ENCODE measurements around the gene TPST1.
"Not testable (repeated sequence)": the region's sequence is repeated elsewhere in the genome, so short reads cannot be mapped to it uniquely, and the experiment has no call there.

Gene TPST1

GRCh38 chr7:66204822-66205740 lies at the start of gene TPST1:
Gene TPST1, plus strand, starts transcription at chr7:66205334. Its CDS starts 35,092 bp downstream, at chr7:66240426.
- DNase-seq (ENCODE audit: low read depth), result peak; percentile 53

GRCh38 chr7:66156035-66156434 lies 49.1 kb upstream of the TPST1 start:
- DNase-seq (ENCODE audit: low read depth), result not testable (repeated sequence)

- no peak for DNase-seq (ENCODE audit: low read depth)
Measured at GRCh38 chr7:66157060-66157459, 48.1 kb upstream of the TPST1 start.

GRCh38 chr7:66162622-66163021 lies 42.5 kb upstream of the TPST1 start:
- DNase-seq (ENCODE audit: low read depth), result no peak

GRCh38 chr7:66163186-66163610 lies 41.9 kb upstream of the TPST1 start:
- DNase-seq (ENCODE audit: low read depth), result no peak

- DNase-seq (ENCODE audit: low read depth), result no peak
Measured at GRCh38 chr7:66164356-66164755, 40.8 kb upstream of the TPST1 start.

- no peak for DNase-seq (ENCODE audit: low read depth)
Measured at GRCh38 chr7:66167773-66168387, 37.3 kb upstream of the TPST1 start.

GRCh38 chr7:66169616-66170015 lies 35.5 kb upstream of the TPST1 start:
- no peak for DNase-seq (ENCODE audit: low read depth)

GRCh38 chr7:66170309-66171231 lies 34.6 kb upstream of the TPST1 start:
- DNase-seq (ENCODE audit: low read depth), result no peak

GRCh38 chr7:66172536-66173401 lies 32.4 kb upstream of the TPST1 start:
- DNase-seq (ENCODE audit: low read depth), result not testable (repeated sequence)

GRCh38 chr7:66173856-66174255 lies 31.3 kb upstream of the TPST1 start:
- no peak for DNase-seq (ENCODE audit: low read depth)

- not testable (repeated sequence) for DNase-seq (ENCODE audit: low read depth)
Measured at GRCh38 chr7:66175006-66175405, 30.1 kb upstream of the TPST1 start.

GRCh38 chr7:66176914-66177313 lies 28.2 kb upstream of the TPST1 start:
- no peak for DNase-seq (ENCODE audit: low read depth)

- no peak for DNase-seq (ENCODE audit: low read depth)
Measured at GRCh38 chr7:66178258-66178657, 26.9 kb upstream of the TPST1 start.

GRCh38 chr7:66181329-66181728 lies 23.8 kb upstream of the TPST1 start:
- no peak for DNase-seq (ENCODE audit: low read depth)

GRCh38 chr7:66181845-66182244 lies 23.3 kb upstream of the TPST1 start:
- no peak for DNase-seq (ENCODE audit: low read depth)

- DNase-seq (ENCODE audit: low read depth), result no peak
Measured at GRCh38 chr7:66182920-66183319, 22.2 kb upstream of the TPST1 start.

GRCh38 chr7:66183700-66184099 lies 21.4 kb upstream of the TPST1 start:
- no peak for DNase-seq (ENCODE audit: low read depth)

- DNase-seq (ENCODE audit: low read depth), result no peak
Measured at GRCh38 chr7:66185680-66186187, 19.4 kb upstream of the TPST1 start.

GRCh38 chr7:66186991-66187390 lies 18.1 kb upstream of the TPST1 start:
- DNase-seq (ENCODE audit: low read depth), result no peak

- no peak for DNase-seq (ENCODE audit: low read depth)
Measured at GRCh38 chr7:66187905-66188304, 17.2 kb upstream of the TPST1 start.

Data from stimulated activated CD8-positive, alpha-beta memory T cell treated with anti-CD3 and anti-CD28 coated beads, Interleukin-15, amount 100 ng/mL, for 1 hour (primary cell).